ENCODE measurements around the gene CARD6.
A peak's percentile ranks its signal among the peaks of the same experiment; 100 is the strongest.
"Not testable (repeated sequence)": the region's sequence is repeated elsewhere in the genome, so short reads cannot be mapped to it uniquely, and the experiment has no call there.

The CARD6 gene

DNA sequence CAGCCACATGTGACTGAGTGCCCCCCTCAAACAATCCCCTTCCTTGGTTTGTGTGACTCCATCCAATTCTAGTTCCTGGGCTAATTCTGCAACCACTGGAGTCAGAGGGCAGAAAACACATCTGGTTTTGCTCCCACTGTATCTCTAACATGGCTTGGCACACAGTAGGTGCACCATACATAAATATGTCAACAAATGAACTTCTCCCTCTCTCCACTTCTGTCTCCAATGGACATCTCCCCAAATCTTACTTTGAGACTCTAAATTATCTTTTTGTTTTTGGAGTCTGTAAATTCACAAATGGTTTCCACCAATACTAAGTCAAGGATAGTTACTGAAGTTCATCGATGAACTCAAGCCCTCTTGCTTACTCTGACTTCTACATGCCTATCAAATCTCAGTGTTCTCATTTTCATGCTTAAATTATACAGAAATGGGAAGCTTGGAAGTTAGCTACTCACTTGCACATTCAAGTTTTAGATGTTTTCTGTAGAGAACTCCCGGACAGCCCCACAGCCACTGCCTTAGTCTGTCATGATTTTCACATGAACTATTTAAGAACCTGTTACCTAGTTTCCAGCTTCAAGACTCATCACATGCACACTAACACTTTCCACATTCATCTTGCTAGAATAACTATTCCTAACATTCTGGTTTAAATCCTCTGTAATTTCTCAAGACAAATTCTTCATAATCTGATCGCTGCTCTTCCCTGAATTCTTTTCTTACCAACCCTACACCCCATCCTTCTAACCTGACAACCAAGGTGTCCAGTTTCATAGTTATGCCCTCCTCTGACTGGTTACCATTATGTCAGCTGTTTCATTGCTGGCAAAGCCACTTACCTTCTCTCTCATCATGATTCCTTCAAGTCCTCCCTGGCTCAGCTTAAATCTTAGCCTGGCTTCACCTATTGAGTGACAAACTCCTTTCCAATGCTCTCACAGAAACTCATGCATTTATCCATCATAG lies 12.2 kb upstream of the CARD6 start:
- no peak for DNase-seq

DNA sequence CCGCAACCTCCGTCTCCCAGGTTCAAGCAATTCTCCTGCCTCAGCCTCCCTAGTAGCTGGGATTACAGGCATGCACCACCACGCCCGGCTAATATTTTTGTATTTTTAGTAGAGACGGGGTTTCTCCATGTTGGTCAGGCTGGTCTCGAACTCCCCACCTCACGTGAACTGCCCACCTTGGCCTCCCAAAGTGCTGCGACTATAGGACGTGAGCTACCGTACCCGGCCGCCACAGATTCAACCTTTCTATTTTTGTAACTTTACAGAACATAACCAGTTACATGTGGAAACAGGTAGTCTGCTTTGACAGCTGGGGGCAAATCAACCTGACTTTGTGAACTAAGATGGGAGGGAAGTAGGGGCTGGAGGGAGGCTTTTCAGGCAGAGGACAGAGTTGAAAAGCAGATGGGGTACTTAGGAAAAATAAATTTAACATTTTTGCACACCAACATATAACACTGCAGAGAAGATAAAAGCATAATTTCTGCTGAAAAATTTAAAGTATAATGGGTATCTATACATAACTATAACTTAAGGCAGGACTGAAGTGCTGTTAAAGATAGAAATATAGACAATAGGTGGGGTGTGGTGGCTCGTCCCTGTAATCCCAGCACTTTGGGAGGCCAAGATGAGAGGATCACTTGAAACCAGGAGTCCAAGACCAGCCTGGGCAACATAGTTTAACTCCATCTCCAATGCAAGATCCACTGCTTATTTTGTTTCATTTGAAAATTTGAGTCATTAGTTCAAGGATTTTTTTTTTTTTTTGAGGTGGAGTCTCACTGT lies 11.2 kb upstream of the CARD6 start:
- DNase-seq: no peak

DNA sequence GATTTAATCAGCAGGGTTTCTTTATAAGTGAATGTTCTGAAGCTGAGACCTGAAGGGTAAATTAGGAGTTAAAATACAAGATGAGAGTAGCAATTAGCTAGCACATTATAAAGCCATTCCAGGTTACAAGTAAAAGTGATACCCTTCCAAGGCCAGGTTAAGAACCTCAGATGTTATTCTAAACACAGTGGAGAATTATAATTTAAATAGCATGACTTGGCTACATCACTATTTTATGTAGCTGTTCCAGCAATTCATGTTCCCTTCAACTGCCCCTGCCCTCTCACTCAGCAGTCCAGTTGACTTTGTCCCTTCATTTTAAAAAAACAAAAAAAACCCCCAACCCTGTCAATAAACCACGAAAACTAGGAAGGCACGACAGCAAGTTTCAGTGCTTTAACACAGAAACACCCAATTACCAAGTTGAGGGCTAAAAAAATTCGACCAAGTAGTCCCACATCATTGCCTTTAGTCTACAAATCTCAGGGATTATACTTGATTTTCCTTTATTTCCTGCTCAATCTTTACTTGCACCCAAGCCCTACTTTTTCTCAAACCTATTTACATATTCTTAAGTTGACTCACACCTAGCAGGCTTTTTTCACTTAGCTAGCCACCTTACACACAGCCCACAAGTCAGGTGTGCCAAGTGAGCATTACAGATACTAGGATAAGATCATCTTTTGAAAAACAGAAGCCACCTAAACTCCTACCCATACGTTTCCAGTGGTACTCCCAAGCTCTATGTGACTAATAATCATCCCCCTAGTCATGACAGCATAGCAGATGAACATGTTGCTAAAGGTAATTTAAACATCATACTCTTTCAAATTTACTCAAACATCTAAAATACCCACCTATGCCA lies 9.6 kb upstream of the CARD6 start:
- no peak for DNase-seq

DNA sequence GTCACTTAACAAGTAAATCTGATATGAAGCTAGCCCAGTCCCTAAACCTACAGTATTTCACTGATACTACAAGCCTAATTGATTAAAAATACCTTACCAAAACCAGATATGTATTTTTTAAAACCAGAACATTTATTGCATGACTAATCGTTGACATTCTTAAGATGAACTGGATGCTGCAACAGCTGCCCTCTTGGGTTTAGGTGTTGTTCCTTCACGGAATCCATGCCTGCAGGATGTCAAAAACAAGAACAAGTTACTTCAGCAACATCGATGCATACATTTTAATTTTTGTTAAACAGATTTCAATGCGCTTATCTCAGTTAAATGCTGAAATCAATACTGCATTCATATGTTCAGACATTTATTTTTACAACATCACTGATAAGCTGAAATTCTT lies 8.8 kb upstream of the CARD6 start:
- no peak for DNase-seq

DNA sequence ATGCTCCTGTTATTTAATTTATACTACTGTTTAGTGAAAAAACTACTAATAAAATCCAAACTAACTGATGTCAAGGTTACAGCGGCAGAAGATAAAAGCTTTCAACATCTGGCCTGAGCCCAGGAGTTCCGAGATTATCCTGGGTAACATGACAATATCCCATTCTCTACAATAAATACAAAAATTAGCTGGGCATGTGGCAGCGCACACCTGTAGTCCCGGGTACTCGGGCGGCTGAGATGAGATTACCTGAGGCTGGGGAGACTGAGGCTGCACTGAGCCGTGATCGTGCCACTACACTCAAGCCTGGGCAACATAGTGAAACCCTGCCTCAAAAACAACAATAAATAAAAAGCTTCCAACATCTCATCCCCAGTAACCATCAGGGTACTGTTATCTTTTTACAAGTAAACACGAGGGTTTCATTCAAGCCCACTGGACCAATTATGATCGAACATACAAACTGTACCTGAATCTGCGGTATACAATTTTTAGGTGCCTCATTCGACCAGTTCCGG lies 7.4 kb upstream of the CARD6 start:
- no peak for DNase-seq

DNA sequence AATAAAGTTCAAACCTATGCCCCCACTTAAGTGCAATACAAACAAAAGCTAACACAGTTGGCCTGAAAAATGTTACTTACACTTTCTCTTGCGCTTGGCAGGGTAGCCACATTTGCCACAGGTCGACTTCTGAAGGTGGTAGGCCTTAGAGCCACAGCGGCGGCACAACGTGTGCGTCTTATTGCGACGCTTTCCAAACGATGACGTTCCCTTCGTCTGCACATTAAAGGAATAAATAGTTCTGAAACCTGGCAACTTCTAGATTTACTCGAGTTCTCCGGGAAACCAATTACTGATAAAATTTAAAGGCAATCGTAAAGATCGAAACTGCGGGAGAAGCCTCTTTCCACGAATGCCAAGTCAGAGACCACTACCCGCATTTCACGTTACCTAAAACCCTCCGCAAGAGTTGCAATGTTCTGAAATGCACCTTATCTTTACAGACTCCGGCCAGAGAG lies 6.7 kb upstream of the CARD6 start:
- no peak for DNase-seq

DNA sequence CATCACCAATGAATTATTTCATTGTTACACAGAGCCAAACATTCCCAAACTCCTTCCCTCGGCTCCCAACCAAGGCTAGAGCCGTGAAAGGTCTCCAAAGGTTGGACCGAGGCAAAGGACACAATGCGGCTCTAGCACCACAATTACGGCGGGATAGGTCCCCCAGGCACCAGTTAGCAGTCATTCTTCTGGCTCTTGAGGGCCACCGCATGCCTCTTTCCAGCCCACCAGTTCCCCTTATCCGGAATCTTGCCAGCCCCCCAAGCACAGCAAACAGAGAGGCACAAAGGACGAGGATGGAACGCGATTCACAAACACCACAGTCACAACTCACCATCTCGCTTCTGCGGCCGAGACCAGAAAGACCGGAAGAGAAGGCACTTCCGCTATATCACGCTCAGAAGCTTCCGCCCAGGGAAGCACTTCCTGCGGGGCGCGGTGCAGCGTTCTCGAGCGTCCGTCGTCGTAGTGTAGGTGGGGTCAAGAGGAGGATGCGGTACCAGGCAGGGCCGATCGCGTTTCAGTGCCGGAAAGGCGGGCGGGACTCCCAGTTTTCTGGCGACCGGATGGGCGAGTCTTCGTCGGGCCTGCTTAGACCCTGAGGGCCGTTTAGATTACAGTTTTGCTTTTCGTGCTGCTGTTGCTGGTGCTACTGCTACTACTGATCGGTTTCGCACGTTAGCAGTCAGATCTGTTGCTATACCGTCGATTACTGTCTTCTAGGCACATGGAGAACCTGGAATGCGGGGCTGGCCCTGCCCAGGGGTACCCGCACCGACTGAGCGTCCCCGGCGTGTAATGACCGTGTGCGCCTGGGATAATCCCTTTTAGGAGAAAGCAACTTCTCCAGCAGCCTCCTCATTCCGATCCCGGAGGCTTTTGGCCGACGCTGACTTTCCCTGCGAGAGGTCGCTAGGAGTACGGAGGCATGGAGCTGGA lies 6.0 kb upstream of the CARD6 start, which contains the start of gene RPL37:
Gene RPL37, minus strand, starts transcription at position 374 of the 939 bp plus-strand sequence. Its CDS starts 37 bp downstream, at position 337.
- DNase-seq: peak; percentile 93

DNA sequence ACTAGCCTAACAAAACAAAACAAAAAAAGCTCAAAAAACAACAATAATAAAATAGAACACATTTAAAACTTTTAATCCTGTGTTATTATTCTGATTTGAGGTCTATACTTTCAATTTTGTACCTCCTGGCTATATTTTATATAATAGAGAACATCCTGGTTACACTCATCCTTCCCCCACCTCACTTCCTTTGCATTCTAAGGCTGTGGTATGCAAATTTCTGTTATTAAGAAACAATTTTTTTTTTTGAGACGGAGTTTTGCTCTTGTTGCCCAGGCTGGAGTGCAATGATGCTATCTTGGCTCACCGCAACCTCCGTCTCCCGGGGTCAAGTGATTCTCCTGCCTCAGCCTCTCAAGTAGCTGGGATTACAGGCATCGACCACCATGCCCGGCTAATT lies 3.1 kb upstream of the CARD6 start:
- no peak for DNase-seq

DNA sequence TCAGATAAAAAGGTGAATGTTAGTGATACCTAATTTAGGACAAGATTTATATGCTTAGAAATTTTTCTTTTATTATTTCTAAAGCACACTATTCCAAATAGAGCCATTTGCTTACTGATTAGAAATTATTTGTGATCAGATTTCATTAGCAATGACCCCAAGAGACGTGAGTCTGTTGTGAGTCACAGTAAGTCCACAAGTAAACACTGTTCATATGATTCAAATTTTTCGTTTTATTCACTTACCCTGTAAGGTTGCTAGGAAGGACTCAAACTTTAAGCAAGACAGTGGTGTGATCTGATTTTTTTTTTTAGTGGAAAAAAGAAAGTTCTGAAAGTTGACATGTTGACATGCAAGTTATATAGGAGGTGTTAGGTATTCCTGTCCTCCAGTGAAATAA lies 1.2 kb downstream of the CARD6 start:
- no peak for DNase-seq

DNA sequence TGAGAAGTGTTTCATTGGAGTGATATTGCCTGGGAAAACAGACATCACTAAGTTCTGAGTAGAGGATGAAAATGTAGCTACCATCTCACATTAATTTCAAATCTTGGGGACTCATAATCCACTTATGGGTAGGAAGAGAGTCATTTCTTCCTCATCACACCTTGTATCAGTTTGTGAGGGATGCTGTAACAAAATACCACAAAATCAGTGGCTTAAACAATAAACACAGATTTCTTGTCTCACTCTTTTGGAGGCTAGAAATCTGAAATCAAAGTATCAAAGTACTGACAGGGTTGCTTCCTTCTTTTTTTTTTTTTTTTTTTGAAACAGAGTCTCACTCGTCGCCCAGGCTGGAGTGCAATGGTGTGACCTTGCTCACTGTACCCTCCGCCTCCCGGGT lies 3.4 kb downstream of the CARD6 start:
- no peak for DNase-seq

DNA sequence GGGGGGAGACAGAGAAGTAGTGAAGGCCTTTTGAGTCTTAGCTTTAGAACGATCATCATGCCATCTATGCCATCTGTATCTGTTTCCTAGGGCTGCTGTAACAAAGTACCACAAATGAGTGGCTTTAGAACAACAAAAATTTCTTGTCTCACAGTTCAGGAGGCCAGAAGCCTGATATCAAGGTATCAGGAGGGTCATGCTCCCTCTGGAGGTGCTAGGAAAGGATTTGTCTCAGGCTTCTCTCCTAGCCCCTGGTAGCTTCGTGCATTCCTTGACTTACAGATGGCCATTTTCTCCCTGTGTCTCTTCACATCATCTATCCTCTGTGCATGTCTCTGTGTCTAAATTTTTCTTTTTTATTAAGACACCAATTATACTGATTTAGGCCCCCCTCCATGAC lies 5.2 kb downstream of the CARD6 start:
- DNase-seq: no peak

DNA sequence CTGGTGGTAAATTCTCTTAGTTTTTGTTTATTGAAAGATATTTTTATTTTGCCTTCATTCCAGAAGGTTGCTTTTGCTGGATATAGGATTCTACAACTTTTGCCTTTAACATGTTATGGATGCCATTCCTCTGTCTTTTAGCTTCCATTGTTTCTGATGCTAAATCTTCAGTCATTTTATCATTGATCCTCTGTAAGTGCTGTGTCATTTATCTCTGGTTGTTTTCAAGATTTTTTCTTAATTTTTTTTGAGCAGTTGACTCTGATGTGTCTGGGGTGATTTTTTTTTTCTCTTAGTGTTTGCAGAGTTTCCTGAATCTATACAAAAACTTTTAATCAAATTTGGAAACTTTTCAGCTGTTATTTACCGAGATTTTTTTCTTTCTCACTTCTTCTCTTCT lies 6.4 kb downstream of the CARD6 start:
- DNase-seq: no peak

DNA sequence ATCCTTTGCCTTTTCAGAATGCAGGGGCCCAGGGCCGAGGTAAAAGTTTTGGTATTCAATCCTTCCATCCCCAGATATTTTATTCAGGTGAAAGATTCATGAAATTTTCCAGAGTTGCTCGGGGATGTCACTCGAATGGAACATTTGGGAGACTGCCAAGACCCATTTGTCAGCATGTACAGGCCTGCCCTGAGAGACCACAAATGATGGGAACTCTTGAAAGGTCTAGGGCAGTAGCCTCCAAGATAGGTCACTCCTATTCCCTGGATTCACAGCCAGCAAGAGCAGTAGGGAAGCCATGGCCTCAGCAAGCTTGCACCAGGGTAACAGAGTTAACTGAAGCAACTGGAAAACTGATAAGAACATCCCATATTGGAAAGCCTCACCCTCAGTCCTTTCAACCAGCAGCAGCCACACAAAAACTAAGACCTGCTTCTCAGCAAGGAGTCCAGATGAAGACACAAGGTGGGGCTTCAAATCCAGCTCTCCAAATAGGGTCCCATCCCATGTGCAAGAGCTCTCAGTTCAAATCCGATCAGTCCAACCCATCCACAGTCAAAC lies 12.5 kb downstream of the CARD6 start:
- DNase-seq: no peak

DNA sequence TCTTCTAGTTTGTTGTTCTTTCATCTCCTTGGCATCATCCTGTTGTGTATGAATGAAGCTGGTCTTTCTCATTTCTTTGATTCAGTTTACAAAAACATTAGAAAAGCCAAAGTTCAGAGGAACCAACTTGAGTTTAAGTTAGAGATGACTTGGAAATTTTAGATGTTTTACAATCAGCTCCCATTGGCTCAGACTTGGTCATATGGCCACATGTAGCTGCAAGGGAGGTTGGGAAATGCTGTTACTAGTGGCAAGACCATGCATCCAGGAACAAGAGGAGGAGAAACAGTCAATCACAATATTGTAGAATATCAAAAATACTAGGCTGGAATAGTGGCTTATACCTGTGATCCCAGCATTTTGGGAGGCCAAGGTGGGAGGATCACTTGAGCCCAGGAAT lies 19.5 kb downstream of the CARD6 start:
- DNase-seq: no peak

DNA sequence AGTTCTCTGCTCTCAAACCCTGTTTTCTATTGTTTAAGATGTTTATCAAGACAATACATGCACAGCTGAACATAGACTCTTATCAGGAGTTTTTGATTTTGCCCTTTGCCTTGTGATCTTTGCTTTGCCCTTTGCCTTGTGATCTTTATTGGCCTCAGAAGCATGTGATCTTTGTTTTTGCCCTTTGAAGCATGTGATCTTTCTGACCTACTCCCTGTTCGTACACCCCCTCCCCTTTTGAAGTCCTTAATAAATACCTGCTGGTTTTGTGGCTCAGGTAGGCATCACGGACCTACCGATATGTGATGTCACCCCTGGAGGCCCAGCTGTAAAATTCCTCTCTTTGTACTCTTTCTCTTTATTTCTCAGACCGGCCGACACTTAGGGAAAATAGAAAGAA lies 23.8 kb downstream of the CARD6 start:
- DNase-seq: not testable (repeated sequence)

DNA sequence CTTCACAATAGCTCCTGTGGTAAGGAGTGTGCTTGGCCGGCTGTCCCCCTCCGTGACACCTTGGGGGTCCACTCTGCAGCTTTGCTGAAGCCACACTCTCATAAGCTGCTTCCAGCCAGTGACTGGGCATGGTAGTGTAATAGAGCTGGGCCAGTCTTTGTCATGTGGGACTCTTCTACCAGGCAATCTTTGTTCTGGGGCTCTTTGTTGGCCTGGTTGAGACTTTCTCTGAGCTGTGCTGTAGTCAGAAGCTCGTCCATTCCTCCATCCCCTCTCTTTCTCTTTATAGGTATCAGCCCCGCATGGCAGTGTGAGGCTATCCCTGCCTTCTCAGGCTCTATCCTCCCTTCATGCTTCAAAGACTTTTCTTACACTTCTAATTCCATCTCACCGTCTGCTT lies 25.7 kb downstream of the CARD6 start:
- DNase-seq: no peak

DNA sequence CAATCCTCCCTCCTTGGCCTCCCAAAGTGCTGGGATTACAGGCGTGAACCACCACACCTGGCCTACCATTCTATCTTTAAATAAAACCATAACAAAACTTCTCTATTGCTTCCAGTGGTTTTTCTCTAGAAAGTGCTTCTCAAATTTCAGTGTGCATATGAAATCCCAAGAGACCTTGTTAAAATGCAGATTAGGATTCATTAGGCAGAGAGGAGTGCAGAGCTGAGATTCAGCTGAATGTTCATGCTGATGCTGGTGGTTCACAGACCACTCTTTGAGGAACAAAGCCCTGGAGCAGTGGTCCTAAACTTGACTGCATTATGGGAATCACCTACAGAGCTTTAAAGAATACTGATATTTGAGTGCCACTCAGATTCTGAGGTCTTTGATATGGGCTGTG lies 28.2 kb downstream of the CARD6 start:
- DNase-seq: no peak

DNA sequence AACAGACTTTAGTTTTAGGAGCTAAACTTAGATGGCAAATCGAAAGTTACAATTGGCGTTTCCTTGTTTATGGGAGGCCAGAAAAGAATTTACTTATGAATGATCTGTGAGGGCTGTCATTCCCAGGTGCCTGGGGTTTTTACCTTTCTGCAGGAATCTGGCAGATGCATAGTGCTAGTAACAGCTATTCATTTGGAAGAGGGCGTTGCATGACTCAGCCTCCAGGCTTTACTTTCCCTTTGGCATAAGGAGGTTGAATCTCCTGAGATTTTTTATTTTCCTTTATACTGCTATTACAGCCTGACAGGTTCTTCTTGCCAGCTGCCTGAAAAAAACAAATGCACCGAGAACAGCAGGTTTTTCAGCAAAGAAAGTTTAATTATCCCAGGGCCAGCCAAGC lies 30.0 kb downstream of the CARD6 start:
- DNase-seq: no peak

DNA sequence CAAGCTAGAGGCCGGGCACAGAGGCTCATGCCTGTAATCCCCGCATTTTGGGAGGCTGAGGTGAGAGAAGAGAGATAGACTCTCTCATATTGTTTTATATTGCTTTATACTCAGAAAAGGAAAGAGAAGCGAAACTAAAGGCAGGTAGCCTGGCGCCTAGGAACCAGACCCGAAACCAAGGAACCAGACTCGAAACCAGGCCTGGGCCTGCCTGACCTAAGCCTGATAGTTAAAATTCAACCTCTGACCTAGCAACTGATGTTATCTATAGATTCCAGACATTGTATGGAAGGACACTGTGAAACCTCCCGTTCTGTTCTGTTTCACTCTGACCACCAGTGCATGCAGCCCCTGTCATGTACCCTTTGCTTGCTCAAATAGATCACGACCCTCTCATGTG lies 31.1 kb downstream of the CARD6 start:
- not testable (repeated sequence) for DNase-seq

DNA sequence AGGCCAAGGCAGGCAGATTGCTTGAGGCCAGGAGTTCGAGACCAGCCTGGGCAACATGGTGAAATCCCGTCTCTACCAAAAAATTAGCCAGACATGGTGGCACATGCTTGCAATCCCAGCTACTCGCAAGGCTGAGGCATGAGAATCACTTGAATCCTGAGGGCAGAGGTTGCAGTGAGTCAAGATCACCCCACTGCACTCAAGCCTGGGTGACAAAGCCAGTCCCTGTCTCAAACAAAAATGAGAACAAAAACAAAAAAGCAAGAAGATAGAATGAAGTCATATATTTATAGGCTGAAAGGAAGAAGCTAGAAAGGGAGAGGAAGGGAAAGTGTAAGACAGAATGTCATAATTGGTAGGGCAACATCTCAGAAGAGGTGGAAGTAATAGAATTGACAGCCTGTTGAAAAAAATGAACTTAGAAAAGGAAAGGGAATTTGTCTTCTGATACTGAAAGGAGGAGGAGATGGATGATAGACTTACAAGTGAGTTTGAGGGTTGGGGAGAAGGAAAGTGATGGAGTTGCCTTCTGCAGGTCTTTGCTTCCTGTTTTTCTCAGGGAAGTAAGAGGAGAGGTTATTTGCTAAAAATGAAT lies 32.2 kb downstream of the CARD6 start:
- no peak for DNase-seq

DNA sequence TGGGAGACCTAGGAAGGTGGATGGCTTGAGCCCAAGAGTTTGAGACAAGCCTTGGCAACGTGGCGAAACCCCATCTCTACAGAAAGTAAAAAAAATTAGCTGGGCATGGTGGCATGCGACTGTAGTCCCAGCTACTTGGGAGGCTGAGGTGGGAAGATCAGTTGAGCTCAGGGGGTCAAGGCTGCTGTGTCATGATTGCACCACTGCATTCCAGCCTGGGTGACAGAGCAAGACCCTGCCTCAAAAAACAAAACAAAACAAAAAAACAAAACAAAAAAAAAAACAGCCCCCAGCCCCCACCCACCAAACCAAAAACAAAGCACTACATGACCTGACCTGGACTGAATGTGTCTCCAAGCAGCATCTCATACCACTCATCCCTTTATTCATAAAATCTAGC lies 34.8 kb downstream of the CARD6 start:
- no peak for DNase-seq
